Osteocyte (in vitro differentiated cells): Measurements from ENCODE around the gene SENP8. TPM values are rescaled to one million over a fixed set of nuclear protein-coding genes. Genes with fewer than 3 reads are reported as not detected.

Experiments
- DNase-seq: peaks from one replicate; pipeline ENCODE4 v3.0.0; 2021; ENCODE audit warnings: mixed read lengths; ENCODE audit not compliant: unreplicated experiment; ENCODE audit errors: extremely low spot score
- H3K27ac Mint-ChIP-seq: one replicate; pipeline ENCODE4 v1.8.0; 2021; ENCODE audit warnings: mild to moderate bottlenecking, mixed read lengths; ENCODE audit not compliant: unreplicated experiment
- H3K27me3 Mint-ChIP-seq: one replicate; pipeline ENCODE4 v1.8.0; 2021; ENCODE audit warnings: mixed read lengths; ENCODE audit not compliant: unreplicated experiment
- H3K36me3 Mint-ChIP-seq: one replicate; pipeline ENCODE4 v1.8.0; 2021; ENCODE audit warnings: mixed read lengths; ENCODE audit not compliant: unreplicated experiment
- H3K4me1 Mint-ChIP-seq: one replicate; pipeline ENCODE4 v1.8.0; 2021; ENCODE audit warnings: mixed read lengths; ENCODE audit not compliant: unreplicated experiment
- H3K4me3 Mint-ChIP-seq: one replicate; pipeline ENCODE4 v1.8.0; 2021; ENCODE audit warnings: mild to moderate bottlenecking, moderate library complexity, mixed read lengths; ENCODE audit not compliant: unreplicated experiment
- H3K9me3 Mint-ChIP-seq: one replicate; pipeline ENCODE4 v1.8.0; 2021; ENCODE audit warnings: mixed read lengths; ENCODE audit not compliant: unreplicated experiment
- total RNA-seq: library from RNA; stranded (reverse); gene quantifications from 2 replicates; pipeline ENCODE4 v1.2.1, GENCODE V29; 2021
- TF ChIP-seq, protein P1 (sequence below): fragments of 200-600 bp; sonication (generic); IDR thresholded peaks from 2 replicates; pipeline ENCODE4 v1.5.0; 2021; ENCODE audit warnings: antibody characterized with exemption, mild to moderate bottlenecking, moderate library complexity

SENP8 gene
- total RNA-seq, 1 donor from 2014 or later = 4.0 TPM

DNA sequence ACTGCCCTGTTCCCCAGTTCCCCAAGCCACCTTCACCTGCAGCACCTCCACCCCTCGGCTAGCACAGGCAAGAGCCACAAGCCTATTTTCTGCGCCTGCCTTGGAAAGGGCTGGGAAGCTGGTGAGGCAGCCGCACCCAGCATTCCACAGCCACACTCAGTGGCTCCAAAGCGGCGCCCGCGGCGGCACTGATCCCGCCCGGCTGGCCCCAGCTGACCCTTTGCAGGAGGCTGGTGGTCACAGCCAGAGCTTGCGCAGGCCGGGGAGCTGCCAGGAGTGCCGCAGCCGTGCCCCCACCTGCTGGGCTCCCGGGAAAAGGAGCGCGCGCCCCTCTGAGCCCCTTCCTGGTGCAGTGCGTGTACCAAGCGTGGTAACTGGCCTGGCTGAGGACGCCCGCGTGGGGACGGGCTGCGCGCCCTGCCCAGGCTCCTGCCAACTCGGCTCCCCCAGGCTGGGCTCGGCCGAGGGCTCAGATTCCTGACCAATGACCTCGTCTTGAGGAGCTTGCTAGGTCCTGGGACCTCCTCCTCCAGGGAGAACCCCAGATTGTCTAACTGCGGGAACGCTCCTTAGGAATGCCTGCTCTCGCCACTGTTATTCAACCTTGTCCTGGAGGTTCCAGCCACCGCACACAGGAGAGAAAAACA lies 66.1 kb downstream of the SENP8 start:
- Mint-ChIP-seq H3K4me3 (no peak overlapping the region), H3K9me3 (no peaks in the 10 kb centered on the region), H3K4me1 (peaks cover 3% of the 10 kb centered on the region), H3K27ac (no peak overlapping the region), H3K36me3 (no peaks in the 10 kb centered on the region), H3K27me3 (peaks cover 28% of the 10 kb centered on the region)
- TF ChIP-seq, protein P1, sequence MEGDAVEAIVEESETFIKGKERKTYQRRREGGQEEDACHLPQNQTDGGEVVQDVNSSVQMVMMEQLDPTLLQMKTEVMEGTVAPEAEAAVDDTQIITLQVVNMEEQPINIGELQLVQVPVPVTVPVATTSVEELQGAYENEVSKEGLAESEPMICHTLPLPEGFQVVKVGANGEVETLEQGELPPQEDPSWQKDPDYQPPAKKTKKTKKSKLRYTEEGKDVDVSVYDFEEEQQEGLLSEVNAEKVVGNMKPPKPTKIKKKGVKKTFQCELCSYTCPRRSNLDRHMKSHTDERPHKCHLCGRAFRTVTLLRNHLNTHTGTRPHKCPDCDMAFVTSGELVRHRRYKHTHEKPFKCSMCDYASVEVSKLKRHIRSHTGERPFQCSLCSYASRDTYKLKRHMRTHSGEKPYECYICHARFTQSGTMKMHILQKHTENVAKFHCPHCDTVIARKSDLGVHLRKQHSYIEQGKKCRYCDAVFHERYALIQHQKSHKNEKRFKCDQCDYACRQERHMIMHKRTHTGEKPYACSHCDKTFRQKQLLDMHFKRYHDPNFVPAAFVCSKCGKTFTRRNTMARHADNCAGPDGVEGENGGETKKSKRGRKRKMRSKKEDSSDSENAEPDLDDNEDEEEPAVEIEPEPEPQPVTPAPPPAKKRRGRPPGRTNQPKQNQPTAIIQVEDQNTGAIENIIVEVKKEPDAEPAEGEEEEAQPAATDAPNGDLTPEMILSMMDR = no peak
- DNase-seq = no peak

DNA sequence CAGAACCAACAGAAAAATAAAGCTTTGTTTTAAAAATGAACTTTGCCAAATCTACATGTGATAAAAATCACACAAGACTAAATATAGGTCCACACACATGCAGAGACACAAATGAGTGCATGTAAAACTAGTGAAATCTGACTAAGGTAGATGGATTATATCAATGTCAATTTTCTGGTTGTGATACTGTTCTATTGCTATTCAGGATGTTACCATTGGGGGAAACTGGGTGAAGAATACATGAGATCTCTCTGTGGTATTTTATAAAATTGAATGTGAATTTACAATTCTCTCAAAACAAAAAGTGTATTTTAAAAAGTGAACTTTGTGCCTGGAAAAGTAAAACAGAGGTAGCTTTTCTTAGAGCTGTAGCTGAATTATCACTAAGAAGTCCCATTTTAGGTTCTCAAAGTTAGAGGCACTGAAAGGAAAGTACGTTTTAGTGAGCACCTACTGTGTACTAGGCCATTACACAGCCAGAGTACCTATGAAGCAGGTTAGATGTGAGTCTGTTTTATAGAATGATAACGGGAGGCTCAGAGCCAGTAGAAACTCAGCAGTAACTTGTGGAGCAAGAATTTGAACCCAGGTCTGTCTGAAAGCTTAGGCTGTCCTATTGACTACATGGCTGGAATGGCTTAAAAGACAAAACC lies 71.2 kb downstream of the SENP8 start:
- H3K27ac Mint-ChIP-seq = no peak overlapping the region
- TF ChIP-seq, protein P1 = no peak
- H3K27me3 Mint-ChIP-seq = peaks cover 39% of the 10 kb centered on the region
- no peak overlapping the region for H3K4me3 Mint-ChIP-seq
- H3K9me3 Mint-ChIP-seq = no peaks in the 10 kb centered on the region
- H3K36me3 Mint-ChIP-seq = peaks cover 1% of the 10 kb centered on the region
- H3K4me1 Mint-ChIP-seq = peaks cover 4% of the 10 kb centered on the region
- DNase-seq = no peak

DNA sequence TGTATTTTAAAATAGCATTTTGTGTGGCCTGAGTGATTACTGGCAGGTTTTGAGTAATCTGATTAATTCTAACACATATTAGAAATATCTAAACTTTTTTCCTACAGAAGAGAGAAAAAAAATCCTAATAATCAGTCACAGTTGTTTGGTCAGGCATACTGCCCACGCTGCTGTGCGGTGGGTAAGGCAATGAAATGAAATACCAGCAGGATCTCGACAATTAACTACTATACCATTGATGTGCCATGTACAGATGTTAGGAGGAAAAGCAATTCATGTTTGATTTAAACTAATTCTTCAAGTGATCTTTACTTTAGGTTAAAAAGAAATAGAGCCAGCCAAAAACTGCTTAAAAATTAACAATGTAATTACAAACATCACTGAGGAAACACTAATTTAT lies 74.2 kb downstream of the SENP8 start:
- TF ChIP-seq, protein P1 = no peak
- no peak overlapping the region for H3K4me3 Mint-ChIP-seq
- H3K4me1 Mint-ChIP-seq = peaks cover 6% of the 10 kb centered on the region
- peaks cover 28% of the 10 kb centered on the region for H3K27me3 Mint-ChIP-seq
- no peak for DNase-seq
- H3K27ac Mint-ChIP-seq = no peak overlapping the region
- peaks cover 1% of the 10 kb centered on the region for H3K36me3 Mint-ChIP-seq
- no peaks in the 10 kb centered on the region for H3K9me3 Mint-ChIP-seq

Other genes with a start within 250 kb of the SENP8 start
- gene MYO9A, start 253 bp upstream of the SENP8 start, total RNA-seq = 39.6 and 46.3 TPM in 2 replicates
- 0.47 TPM in 1 of 2 replicates, not detected in the other for gene GRAMD2A, start 79.4 kb downstream of the SENP8 start, total RNA-seq
- gene PKM, start 112.8 kb downstream of the SENP8 start, total RNA-seq = 602 and 617 TPM in 2 replicates
- gene PARP6, start 154.2 kb downstream of the SENP8 start, total RNA-seq = 93.9 and 97.8 TPM in 2 replicates
- 0.65 and 0.86 TPM in 2 replicates for gene CELF6, start 201.8 kb downstream of the SENP8 start, total RNA-seq